H9 (cell line): ENCODE data around the gene CNIH2. TPM values are rescaled to one million over a fixed set of nuclear protein-coding genes. Genes with fewer than 3 reads are reported as not detected.

Experiments used
- DNase-seq: peaks from one replicate; pipeline ENCODE4 v3.0.0-alpha.2; 2017
- H2AFZ ChIP-seq: one replicate; pipeline ENCODE4 v1.6.1; 2013; ENCODE audit warnings: mild to moderate bottlenecking, low read length, control low read depth, moderate library complexity
- H2AK5ac ChIP-seq: 2 replicates; pipeline ENCODE4 v1.6.1; 2013; ENCODE audit warnings: low read length, control low read depth, mixed read lengths; ENCODE audit not compliant: insufficient read length
- H2BK120ac ChIP-seq: one replicate; pipeline ENCODE4 v1.6.1; 2013; ENCODE audit warnings: low read depth, mild to moderate bottlenecking, low read length, control low read depth, inconsistent platforms; ENCODE audit not compliant: poor library complexity, severe bottlenecking
- H2BK12ac ChIP-seq: 2 replicates; pipeline ENCODE4 v1.6.1; 2013; ENCODE audit warnings: low read length, control low read depth, mixed read lengths, low read depth; ENCODE audit not compliant: insufficient read length
- H2BK15ac ChIP-seq: 2 replicates; pipeline ENCODE4 v1.6.1; 2013; ENCODE audit warnings: low read depth, low read length, control low read depth
- H2BK20ac ChIP-seq: one replicate; pipeline ENCODE4 v1.6.1; 2013; ENCODE audit warnings: low read depth, mild to moderate bottlenecking, low read length, control low read depth, inconsistent platforms; ENCODE audit not compliant: poor library complexity, severe bottlenecking
- H2BK5ac ChIP-seq: 2 replicates; pipeline ENCODE4 v1.6.1; 2013; ENCODE audit warnings: low read length, control low read depth, mixed read lengths; ENCODE audit not compliant: insufficient read length
- H3K14ac ChIP-seq: 2 replicates; pipeline ENCODE4 v1.6.1; 2013; ENCODE audit warnings: low read length, control low read depth; ENCODE audit not compliant: insufficient read depth
- H3K18ac ChIP-seq: 2 replicates; pipeline ENCODE4 v1.6.1; 2013; ENCODE audit warnings: low read depth, mild to moderate bottlenecking, mixed read lengths, low read length, control low read depth; ENCODE audit not compliant: insufficient read length
- H3K23ac ChIP-seq: 2 replicates; pipeline ENCODE4 v1.6.1; 2013; ENCODE audit warnings: low read length, control low read depth, mixed read lengths, low read depth; ENCODE audit not compliant: insufficient read length
- H3K23me2 ChIP-seq: 2 replicates; pipeline ENCODE4 v1.6.1; 2013; ENCODE audit warnings: low read depth, mild to moderate bottlenecking, mixed read lengths, low read length, control low read depth; ENCODE audit not compliant: insufficient read length, poor library complexity, severe bottlenecking
- H3K27ac ChIP-seq: 2 replicates; pipeline ENCODE4 v1.5.1; 2013; ENCODE audit warnings: low read length, control low read depth, mixed read lengths, low read depth; ENCODE audit not compliant: insufficient read length
- H3K27me3 ChIP-seq: 2 replicates; pipeline ENCODE4 v1.6.1; 2013; ENCODE audit warnings: low read length, control low read depth, inconsistent platforms; ENCODE audit not compliant: insufficient read depth
- H3K4ac ChIP-seq: 2 replicates; pipeline ENCODE4 v1.6.1; 2013; ENCODE audit warnings: low read depth, mild to moderate bottlenecking, control low read depth, inconsistent platforms, low read length, moderate library complexity
- H3K4me1 ChIP-seq: 2 replicates; pipeline ENCODE4 v1.6.1; 2013; ENCODE audit warnings: low read length, control low read depth, inconsistent platforms; ENCODE audit not compliant: insufficient read depth
- H3K4me2 ChIP-seq: 2 replicates; pipeline ENCODE4 v1.6.1; 2013; ENCODE audit warnings: low read length, control low read depth, mixed read lengths; ENCODE audit not compliant: insufficient read length, insufficient read depth
- H3K56ac ChIP-seq: 2 replicates; pipeline ENCODE4 v1.6.1; 2013; ENCODE audit warnings: low read depth, mild to moderate bottlenecking, mixed read lengths, low read length, control low read depth; ENCODE audit not compliant: insufficient read length
- H3K79me1 ChIP-seq: 2 replicates; pipeline ENCODE4 v1.6.1; 2013; ENCODE audit warnings: low read depth, mild to moderate bottlenecking, moderate library complexity, low read length, control low read depth, inconsistent platforms; ENCODE audit not compliant: insufficient read depth, poor library complexity, severe bottlenecking
- H3K79me2 ChIP-seq: 2 replicates; pipeline ENCODE4 v1.6.1; 2013; ENCODE audit warnings: low read length, control low read depth, inconsistent platforms; ENCODE audit not compliant: insufficient read depth
- H3K9ac ChIP-seq: 2 replicates; pipeline ENCODE4 v1.6.1; 2013; ENCODE audit warnings: low read length, control low read depth, mixed read lengths; ENCODE audit not compliant: insufficient read length; ENCODE audit errors: extremely low read depth
- H3K9me3 ChIP-seq: one replicate; pipeline ENCODE4 v1.6.1; 2013; ENCODE audit warnings: low read depth, low read length, inconsistent platforms; ENCODE audit not compliant: control insufficient read depth
- H3T11ph ChIP-seq: one replicate; pipeline ENCODE4 v1.6.1; 2013; ENCODE audit warnings: mild to moderate bottlenecking, low read length, control low read depth, inconsistent platforms
- H4K20me1 ChIP-seq: one replicate; pipeline ENCODE4 v1.6.1; 2013; ENCODE audit not compliant: control insufficient read depth, insufficient read length, insufficient read depth
- H4K5ac ChIP-seq: 2 replicates; pipeline ENCODE4 v1.6.1; 2013; ENCODE audit warnings: low read depth, mild to moderate bottlenecking, mixed read lengths, low read length, control low read depth; ENCODE audit not compliant: insufficient read length
- H4K8ac ChIP-seq: replicated peaks from 2 replicates; pipeline ENCODE4 v1.6.1; 2013; ENCODE audit warnings: low read length, control low read depth, mixed read lengths, low read depth; ENCODE audit not compliant: insufficient read length
- H4K91ac ChIP-seq: 2 replicates; pipeline ENCODE4 v1.6.1; 2013; ENCODE audit warnings: low read depth, mild to moderate bottlenecking, moderate library complexity, mixed read lengths, low read length, control low read depth; ENCODE audit not compliant: insufficient read length
- H3K27ac Mint-ChIP-seq, 3 experiments: 2 replicates in 2 of 3; 3 replicates in 1 of 3; pipeline ENCODE4 v1.8.0; 2020 to 2021; ENCODE audit warnings: mixed read lengths in 3 of 3, mild to moderate bottlenecking in 1 of 3, moderate library complexity in 1 of 3
- H3K27me3 Mint-ChIP-seq: 2 replicates; pipeline ENCODE4 v1.8.0; 2021; ENCODE audit warnings: low read depth, mild to moderate bottlenecking, moderate library complexity, mixed read lengths
- H3K36me3 Mint-ChIP-seq, 3 experiments: 2 replicates in 2 of 3; 3 replicates in 1 of 3; pipeline ENCODE4 v1.8.0; 2020 to 2021; ENCODE audit warnings: low read depth in 3 of 3, mixed read lengths in 3 of 3; ENCODE audit not compliant: insufficient read depth in 1 of 3
- H3K4me1 Mint-ChIP-seq, 2 experiments: 2 replicates each; pipeline ENCODE4 v1.8.0; 2020; ENCODE audit warnings: mixed read lengths in 2 of 2
- H3K4me3 Mint-ChIP-seq, 2 experiments: 2 replicates in 1 of 2; 3 replicates in 1 of 2; pipeline ENCODE4 v1.8.0; 2020 to 2021; ENCODE audit warnings: mild to moderate bottlenecking in 2 of 2, mixed read lengths in 2 of 2, moderate library complexity in 1 of 2
- H3K9me3 Mint-ChIP-seq, 2 experiments: 2 replicates in 1 of 2; 3 replicates in 1 of 2; pipeline ENCODE4 v1.8.0; 2020; ENCODE audit warnings: mild to moderate bottlenecking in 2 of 2, mixed read lengths in 2 of 2, moderate library complexity in 1 of 2
- CTCF ChIP-seq: fragments of 200-600 bp; sonication (generic); conservative IDR thresholded peaks from 3 replicates; pipeline ENCODE4 v1.8.0; 2021; ENCODE audit warnings: antibody characterized with exemption, mild to moderate bottlenecking
- WGBS: extraction: QIAGEN DNeasy Blood & Tissue Kit; methylation state at CpG from one replicate; pipeline ENCODE4 v1.1.7; 2013; ENCODE audit warnings: missing lambda C conversion rate, low lambda C conversion rate, mixed read lengths; ENCODE audit not compliant: insufficient read length; ENCODE audit errors: extremely low coverage; 5-methylcytosine and 5-hydroxymethylcytosine counted together
- total RNA-seq: library from RNA; stranded (reverse); gene quantifications from 2 replicates; pipeline ENCODE4 v1.2.1, GENCODE V29; 2021

CNIH2 gene
- total RNA-seq, 1 experiment from 2014 or later: 12.0 TPM

GRCh38 chr11:66268952-66269905, 8.7 kb upstream of the CNIH2 start:
- H2BK20ac ChIP-seq: no peak overlapping the region
- H3K4me1 ChIP-seq: no peaks in the 10 kb centered on the region
- no CpG with 5 or more reads among the region's 32 CpGs for WGBS
- no peaks in the 10 kb centered on the region for H3K79me1 ChIP-seq
- H2AFZ ChIP-seq: no peak overlapping the region
- no peak overlapping the region for H3K27ac ChIP-seq
- no peak overlapping the region for H2BK12ac ChIP-seq
- H3K23ac ChIP-seq: no peak overlapping the region
- peak overlapping the region; percentile 66 for H3K9ac ChIP-seq
- TF ChIP-seq CTCF: peak; percentile 55
- no peaks in the 10 kb centered on the region for H3K9me3 Mint-ChIP-seq
- no peak overlapping the region for H3K14ac ChIP-seq
- H3K56ac ChIP-seq: no peak overlapping the region
- DNase-seq: peak; percentile 65
- H3K27me3 ChIP-seq: no peaks in the 10 kb centered on the region
- H4K8ac ChIP-seq: no peak overlapping the region
- H3K27me3 Mint-ChIP-seq: no peaks in the 10 kb centered on the region; the same call in 1 of the 2 replicates
- H3K4me1 Mint-ChIP-seq: peaks cover 20 to 22% of the 10 kb centered on the region in 2 experiments
- no peak overlapping the region for H2AK5ac ChIP-seq
- no peak overlapping the region for H3K18ac ChIP-seq
- H3K4ac ChIP-seq: no peak overlapping the region
- H4K5ac ChIP-seq: no peak overlapping the region
- no peak overlapping the region for H2BK15ac ChIP-seq
- no peaks in the 10 kb centered on the region for H3K9me3 ChIP-seq
- H3K4me2 ChIP-seq: peak overlapping the region; percentile 95
- peaks cover 10% of the 10 kb centered on the region for H3K23me2 ChIP-seq
- H3K4me3 Mint-ChIP-seq: peak overlapping the region; percentile 89 to 98
- H2BK5ac ChIP-seq: no peak overlapping the region
- peaks cover 5% of the 10 kb centered on the region; the same call in 1 of the 2 replicates for H3K79me2 ChIP-seq
- peaks cover 1% of the 10 kb centered on the region for H4K20me1 ChIP-seq
- H2BK120ac ChIP-seq: no peak overlapping the region
- peaks cover 15 to 45% (median 40%) of the 10 kb centered on the region in 3 experiments for H3K36me3 Mint-ChIP-seq
- no peak overlapping the region for H4K91ac ChIP-seq
- peak overlapping the region; percentile 93 to 98 (median 94) for H3K27ac Mint-ChIP-seq
- no peak overlapping the region for H3T11ph ChIP-seq
